ENCODE data around the gene PHACTR4. TPM values are rescaled to one million over a fixed set of nuclear protein-coding genes. Genes with fewer than 3 reads are reported as not detected.
"Not testable (repeated sequence)": the region's sequence is repeated elsewhere in the genome, so short reads cannot be mapped to it uniquely, and the experiment has no call there.

Gene PHACTR4
- total and polyA plus RNA-seq, 11 donors, result 13.6 to 30.5 (median 19.0) TPM

DNA sequence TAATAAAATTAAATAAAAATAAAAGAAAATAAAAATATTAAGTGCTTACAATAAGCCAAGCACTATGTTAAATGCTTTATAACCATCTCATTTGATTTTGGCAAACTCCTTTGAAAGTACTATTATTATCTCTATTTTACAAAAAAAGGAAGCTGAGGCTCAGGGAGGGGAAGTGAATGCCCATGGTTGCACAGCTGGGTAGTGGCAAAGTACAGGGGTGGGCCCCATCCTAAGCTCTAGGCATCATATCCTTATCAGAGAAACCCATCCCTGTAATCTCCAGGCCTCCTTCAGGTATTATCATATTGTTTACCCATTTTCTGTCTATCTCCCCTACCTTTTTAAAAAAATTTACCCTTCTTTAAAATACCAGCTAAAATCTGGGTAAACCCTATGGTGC, 43.0 kb upstream of the PHACTR4 start:
- Histone ChIP-seq H3K36me3 (peaks cover 0 to 12% (median 5%) of the 10 kb centered on the region in 9 donors), H3K27ac (peak overlapping the region in 1 of 12 donors; percentile 51), H3K27me3 (no peaks in the 10 kb centered on the region), H3K4me1 (peaks cover 0 to 34% (median 13%) of the 10 kb centered on the region in 12 donors), H3K9me3 (no peaks in the 10 kb centered on the region), H3K4me3 (no peak overlapping the region)
- intact Hi-C loops (cut with DNase I), result loop anchor here in 6 of 10 donors (2.0 to 10.0 kb wide), 5 partner anchors 59 to 79 kb away; partner anchors contain the start of gene SESN2 (in 1 of the 6)
- TF ChIP-seq, protein P1, sequence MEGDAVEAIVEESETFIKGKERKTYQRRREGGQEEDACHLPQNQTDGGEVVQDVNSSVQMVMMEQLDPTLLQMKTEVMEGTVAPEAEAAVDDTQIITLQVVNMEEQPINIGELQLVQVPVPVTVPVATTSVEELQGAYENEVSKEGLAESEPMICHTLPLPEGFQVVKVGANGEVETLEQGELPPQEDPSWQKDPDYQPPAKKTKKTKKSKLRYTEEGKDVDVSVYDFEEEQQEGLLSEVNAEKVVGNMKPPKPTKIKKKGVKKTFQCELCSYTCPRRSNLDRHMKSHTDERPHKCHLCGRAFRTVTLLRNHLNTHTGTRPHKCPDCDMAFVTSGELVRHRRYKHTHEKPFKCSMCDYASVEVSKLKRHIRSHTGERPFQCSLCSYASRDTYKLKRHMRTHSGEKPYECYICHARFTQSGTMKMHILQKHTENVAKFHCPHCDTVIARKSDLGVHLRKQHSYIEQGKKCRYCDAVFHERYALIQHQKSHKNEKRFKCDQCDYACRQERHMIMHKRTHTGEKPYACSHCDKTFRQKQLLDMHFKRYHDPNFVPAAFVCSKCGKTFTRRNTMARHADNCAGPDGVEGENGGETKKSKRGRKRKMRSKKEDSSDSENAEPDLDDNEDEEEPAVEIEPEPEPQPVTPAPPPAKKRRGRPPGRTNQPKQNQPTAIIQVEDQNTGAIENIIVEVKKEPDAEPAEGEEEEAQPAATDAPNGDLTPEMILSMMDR (IDR thresholded peaks at IDR 0.05), result no peak
- no peak for TF ChIP-seq POLR2A (IDR thresholded peaks at IDR 0.05)
- ATAC-seq (no peak), DNase-seq (no peak)

DNA sequence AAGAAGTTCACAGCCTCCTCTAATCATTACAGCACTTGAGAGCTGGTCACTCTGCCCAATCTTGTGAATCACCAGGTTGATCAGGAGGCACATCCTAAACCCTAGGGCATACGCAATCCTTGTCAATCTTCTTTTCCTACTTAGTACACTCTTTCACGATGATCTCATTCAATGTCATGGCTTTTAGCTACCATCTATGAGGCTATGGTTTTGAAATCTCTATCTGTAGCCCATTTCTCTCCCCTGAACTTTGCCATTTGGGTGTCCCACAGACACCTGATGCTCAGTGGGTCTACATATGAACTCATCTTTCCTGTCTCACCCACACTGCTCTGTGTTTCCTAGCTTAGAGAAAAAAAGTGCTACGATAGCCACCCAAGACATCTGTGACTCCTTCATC, 42.6 kb upstream of the PHACTR4 start:
- Histone ChIP-seq H3K4me3 (no peak overlapping the region), H3K9me3 (no peaks in the 10 kb centered on the region), H3K27ac (peak overlapping the region in 1 of 12 donors; percentile 51), H3K36me3 (peaks cover 0 to 16% (median 9%) of the 10 kb centered on the region in 9 donors), H3K4me1 (peaks cover 0 to 34% (median 13%) of the 10 kb centered on the region in 12 donors), H3K27me3 (no peaks in the 10 kb centered on the region)
- intact Hi-C loops (cut with DNase I), result loop anchor here in 6 of 10 donors (2.0 to 10.0 kb wide), 5 partner anchors 60 to 80 kb away; partner anchors contain the start of gene SESN2 (in 1 of the 6)
- DNase-seq (no peak), ATAC-seq (no peak)
- TF ChIP-seq, protein P1 (IDR thresholded peaks at IDR 0.05), result no peak
- no peak for TF ChIP-seq POLR2A (IDR thresholded peaks at IDR 0.05)
- 80 to 90% (median 83%) methylated on average over 3 of the region's 3 CpGs for WGBS, 4 donors

DNA sequence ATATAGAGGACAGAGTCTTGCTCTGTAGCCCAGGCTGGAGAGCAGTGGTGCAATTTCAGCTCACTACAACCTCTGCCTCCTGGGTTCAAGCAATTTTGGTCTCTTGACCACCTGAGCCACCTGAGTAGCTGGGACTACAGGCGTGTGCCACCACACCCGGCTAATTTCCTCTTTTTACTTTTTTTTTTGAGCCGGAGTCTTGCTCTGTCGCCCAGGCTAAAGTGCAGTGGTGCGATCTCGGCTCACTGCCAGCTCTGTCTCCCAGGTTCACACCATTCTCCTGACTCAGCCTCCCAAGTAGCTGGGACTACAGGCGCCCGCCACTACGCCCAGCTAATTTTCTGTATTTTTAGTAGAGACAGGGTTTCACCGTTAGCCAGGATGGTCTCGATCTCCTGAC, 42.1 kb upstream of the PHACTR4 start:
- H3K4me3 ChIP-seq, H3K27me3 ChIP-seq, DNase-seq, H3K9me3 ChIP-seq, H3K27ac ChIP-seq, ATAC-seq: not testable (repeated sequence)
- Histone ChIP-seq H3K4me1 (peaks cover 0 to 34% (median 13%) of the 10 kb centered on the region in 12 donors), H3K36me3 (peaks cover 0 to 21% (median 14%) of the 10 kb centered on the region in 9 donors)
- 86 to 93% (median 87%) methylated on average over 11 of the region's 11 CpGs for WGBS, 4 donors
- intact Hi-C loops (cut with DNase I), result loop anchor here in 6 of 10 donors (2.0 to 10.0 kb wide), 5 partner anchors 60 to 80 kb away; partner anchors contain the start of gene SESN2 (in 1 of the 6)

DNA sequence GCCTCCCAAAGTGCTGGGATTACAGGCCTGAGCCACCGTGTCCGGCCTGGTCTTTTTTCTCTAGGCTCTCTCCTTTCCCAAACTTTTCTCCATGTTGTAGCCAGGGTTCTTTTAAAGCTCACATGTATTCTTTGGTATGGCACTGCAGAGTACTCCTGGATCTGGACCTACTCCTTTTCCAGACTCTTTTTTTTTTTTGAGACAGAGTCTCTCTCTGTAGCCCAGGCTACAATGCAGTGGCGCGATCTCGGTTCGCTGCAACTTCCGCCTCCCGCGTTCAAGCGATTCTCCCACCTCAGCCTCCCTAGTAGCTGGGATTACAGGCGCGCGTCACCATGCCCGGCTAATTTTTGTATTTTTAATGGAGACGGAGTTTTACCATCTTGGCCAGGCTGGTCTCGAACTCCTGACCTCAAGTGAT, 41.3 kb upstream of the PHACTR4 start:
- H3K4me1 ChIP-seq, result peaks cover 0 to 34% (median 13%) of the 10 kb centered on the region in 12 donors
- DNase-seq (peak in 1 of 5 donors; percentile 26), ATAC-seq (peak in 1 of 4 donors; percentile 2)
- H3K27ac ChIP-seq, result peak overlapping the region in 11 of 12 donors; percentile 71 to 93 (median 86)
- H3K36me3 ChIP-seq, result peaks cover 0 to 29% (median 22%) of the 10 kb centered on the region in 9 donors
- intact Hi-C loops (cut with DNase I), result loop anchor here in 6 of 10 donors (2.0 to 10.0 kb wide), 6 partner anchors 61 to 81 kb away; partner anchors contain the start of gene SESN2 (in 2 of the 6)
- 57 to 78% (median 68%) methylated on average over 16 of the region's 16 CpGs for WGBS, 4 donors
- H3K9me3 ChIP-seq, result no peaks in the 10 kb centered on the region
- peak overlapping the region; percentile 25 to 92 (median 73) for H3K4me3 ChIP-seq
- TF ChIP-seq, protein P1 (IDR thresholded peaks at IDR 0.05), result no peak
- no peak for TF ChIP-seq POLR2A (IDR thresholded peaks at IDR 0.05)
- no peaks in the 10 kb centered on the region for H3K27me3 ChIP-seq
